Activated T-helper 1 cell treated with Interleukin-2 at 50 U/mL for 16 hours (primary cell): ENCODE measurements around the gene TRHDE.

Source experiments
- DNase-seq: peaks from one replicate; pipeline ENCODE4 v3.0.0-alpha.2; 2020; ENCODE audit warnings: low read depth

Gene TRHDE

GRCh38 chr12:72273499-72273837, 1.3 kb downstream of the TRHDE start:
- DNase-seq: no peak

DNA sequence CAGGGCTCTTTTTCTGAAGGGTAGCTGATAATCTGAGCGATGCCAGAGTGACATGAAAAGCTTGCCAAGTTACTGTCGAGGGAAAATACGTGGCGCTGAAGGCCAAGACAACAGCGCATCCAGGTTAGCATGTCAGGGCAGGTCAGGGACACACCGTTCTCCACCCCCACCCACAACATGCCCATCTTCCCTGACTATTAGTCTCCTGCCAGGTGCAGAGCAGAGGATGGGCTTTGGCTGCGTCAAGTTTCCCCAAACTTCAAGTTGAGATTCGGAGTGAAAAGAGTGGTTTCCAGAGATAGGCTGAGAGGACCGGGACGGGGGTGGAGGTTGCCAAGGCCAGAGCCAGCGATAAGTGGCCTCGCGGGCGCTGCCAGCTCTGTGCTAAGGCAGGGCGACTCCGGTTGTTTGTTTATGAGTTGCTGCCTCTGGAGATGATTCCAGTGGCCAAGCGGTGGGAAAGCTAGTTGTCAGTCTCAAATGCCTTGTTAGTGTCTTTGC, 1.7 kb downstream of the TRHDE start:
- DNase-seq: no peak

GRCh38 chr12:72274931-72275330, 2.8 kb downstream of the TRHDE start:
- DNase-seq: no peak

DNA sequence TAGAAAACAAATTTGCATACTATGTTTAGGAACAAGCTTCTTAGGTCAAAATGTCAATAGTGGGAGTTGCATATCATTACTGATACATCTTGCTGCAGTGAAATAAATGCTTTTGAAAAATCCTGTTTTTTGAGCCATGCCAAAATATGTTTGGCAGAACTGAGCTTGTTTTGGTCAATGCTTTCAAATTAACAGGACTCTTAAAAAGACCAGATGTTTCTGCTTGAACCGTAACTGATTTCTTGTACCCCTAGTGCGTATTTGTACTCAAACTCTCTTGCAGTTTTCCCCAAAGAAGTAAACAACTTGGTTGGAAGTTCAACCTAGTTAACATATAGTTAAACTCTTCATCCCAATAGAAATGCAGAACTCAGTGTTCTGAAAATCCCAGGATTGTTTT, 3.4 kb downstream of the TRHDE start:
- no peak for DNase-seq

DNA sequence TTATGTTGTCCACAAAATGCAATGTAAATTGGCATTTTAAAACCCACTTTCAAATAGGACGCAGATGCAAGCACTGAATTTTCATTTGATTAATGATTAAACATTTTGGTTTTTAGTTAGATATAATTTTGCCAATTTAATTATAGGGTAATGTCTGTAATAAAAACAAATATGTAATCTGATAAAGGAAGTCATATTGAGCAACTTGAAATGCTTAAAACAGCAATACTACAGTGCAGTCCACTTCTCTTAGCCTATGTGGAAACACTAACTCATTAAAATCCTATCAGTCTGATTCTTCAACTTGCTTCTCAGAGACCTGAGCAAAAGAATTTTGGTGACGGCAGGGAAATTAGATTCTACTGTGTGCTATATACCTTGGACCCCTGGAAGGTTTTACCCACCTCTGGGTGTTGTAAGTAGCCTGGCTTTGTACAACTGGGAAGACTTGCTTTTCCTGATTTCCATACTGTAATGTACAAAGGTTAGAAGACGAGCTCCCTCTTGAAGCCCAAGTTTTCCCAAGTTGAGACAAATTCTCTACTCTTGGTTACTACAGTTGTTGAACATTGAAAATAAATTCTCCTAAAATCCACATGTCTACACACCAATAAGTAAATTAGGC, 4.1 kb downstream of the TRHDE start:
- DNase-seq: no peak

DNA sequence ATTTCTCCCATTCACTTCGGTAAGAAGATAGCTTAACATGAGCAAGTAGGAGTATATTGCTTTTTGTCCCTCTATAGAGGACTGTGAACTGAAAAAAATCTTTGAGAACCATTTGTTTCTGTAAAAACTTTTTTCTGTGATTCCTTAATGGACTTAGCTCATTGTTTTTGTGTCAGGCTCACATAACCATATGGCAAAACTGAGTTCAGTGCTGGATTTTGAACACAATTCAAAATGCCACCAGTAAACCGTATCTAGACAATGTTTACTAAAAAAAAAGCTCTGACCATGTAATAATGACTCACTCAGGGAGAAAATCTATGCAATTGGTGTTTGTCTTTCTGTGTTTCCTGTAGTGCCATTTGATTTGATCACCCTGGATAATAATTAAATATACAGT, 5.2 kb downstream of the TRHDE start:
- DNase-seq: no peak

- no peak for DNase-seq
Observed at GRCh38 chr12:72278894-72279293, 6.7 kb downstream of the TRHDE start.

- DNase-seq: no peak
Observed at GRCh38 chr12:72281126-72281525, 9.0 kb downstream of the TRHDE start.

DNA sequence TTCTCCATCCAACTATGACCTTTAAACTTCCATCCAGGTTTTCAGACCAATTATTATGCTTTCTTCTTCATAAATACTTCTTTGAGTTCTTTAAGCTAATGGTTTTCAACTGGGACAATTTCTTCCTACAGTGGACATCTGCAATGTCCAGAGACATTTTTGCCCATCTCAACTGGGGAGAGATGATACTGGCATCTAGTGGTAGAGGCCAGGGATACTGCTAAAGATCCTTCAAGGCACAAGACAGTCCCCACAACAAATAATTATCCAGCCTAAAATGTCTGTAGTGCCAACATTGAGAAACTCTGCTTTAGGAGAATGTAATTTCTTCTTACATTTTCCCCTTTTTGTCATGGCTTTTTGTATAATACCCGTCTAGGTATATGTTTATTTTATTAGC, 10.6 kb downstream of the TRHDE start:
- DNase-seq: no peak

GRCh38 chr12:72285861-72286260, 13.7 kb downstream of the TRHDE start:
- no peak for DNase-seq

DNA sequence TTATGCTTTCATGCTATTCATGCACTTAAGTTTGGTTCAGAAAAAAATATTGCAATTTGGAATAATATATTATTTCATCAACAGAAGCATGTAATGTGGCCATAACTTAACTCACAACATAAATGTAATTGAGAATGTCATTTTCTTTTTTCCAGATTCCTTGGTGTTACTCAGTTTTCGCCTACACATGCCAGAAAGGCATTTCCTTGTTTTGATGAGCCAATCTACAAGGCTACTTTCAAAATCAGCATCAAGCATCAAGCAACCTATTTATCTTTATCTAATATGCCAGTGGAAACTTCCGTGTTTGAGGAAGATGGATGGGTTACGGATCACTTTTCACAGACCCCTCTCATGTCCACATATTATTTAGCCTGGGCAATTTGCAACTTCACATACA, 14.4 kb downstream of the TRHDE start:
- no peak for DNase-seq

- DNase-seq: no peak
Observed at GRCh38 chr12:72288436-72288835, 16.3 kb downstream of the TRHDE start.

DNA sequence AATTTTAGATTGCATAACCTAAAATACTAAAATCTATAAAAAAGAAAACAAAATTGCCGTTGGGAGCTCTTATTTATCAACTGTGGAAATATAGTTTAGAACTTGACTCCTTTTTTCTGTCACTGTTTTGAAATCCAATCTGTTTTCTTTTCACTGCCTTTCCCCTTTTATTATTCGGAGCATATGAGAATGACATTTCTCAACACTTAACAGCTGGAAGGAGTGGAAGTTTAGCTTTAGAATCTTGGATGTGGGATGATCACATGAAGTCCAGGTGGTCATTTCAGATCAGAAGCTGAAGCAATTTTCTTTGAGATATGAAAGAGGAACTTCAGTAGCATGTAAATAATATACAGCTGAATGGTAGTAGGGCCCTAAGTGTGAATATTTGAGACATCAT, 16.7 kb downstream of the TRHDE start:
- DNase-seq: no peak

GRCh38 chr12:72289633-72290032, 17.5 kb downstream of the TRHDE start:
- DNase-seq: no peak

GRCh38 chr12:72291175-72291574, 19.0 kb downstream of the TRHDE start:
- DNase-seq: no peak

GRCh38 chr12:72293701-72294100, 21.5 kb downstream of the TRHDE start:
- DNase-seq: no peak

DNA sequence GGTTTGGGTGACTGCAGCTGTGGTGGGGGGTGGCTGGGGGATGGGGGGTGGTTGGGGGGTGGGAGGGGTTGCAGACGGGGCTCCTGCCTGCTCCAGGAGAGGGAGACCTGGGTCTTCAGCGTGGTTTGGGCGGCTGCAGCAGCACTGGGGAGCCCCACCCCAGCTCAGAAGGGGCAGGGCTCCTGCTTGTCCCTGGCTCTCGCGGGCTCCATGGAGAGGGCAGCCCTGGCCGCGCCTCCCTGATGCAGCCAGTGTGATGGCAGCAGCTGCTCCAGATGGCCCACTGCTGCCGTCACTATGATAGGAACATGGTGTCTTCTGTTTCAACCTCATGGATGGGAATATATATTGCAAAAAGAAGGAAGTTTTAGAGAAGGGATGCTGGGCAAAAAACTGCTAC, 22.9 kb downstream of the TRHDE start:
- no peak for DNase-seq

DNA sequence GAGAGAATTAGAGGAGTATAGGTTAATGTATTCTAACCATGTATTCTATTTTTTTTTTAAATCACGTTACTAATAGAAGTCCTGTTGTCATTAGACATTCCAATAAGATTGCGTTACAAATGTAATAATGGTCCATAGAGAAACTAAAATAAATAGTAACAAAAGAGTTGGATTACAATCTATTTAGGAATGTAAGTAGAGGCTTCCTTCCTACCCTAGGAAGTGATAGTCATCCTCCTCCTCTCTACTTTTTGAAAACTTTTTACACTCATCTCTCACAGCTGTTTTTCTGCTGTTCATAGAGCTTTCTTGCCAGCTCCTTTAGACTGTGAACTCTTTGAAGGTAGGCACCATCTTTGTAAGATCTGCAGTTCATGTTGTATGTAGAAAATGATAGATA, 23.6 kb downstream of the TRHDE start:
- no peak for DNase-seq

- no peak for DNase-seq
Observed at GRCh38 chr12:72296389-72296788, 24.2 kb downstream of the TRHDE start.

- DNase-seq: no peak
Observed at GRCh38 chr12:72297666-72298065, 25.5 kb downstream of the TRHDE start.

DNA sequence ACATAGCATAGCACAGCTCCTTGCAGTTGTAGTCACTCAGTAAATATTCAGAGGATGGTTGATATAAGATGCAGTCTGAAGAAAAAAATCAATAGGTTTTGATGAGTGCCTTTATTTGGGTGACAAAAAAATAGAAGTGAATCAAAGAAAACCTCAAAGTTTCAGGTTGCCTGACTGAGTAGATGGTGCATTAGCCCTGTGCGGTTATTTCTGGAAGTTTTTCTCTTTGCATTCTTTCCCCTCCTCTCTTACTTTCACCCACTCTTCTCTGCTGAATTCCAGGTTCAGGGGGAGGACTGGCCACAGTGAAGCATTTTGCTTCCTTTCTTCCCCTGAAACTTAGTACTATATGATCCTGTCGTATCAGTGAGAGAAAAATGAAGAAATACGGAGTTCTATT, 28.6 kb downstream of the TRHDE start:
- DNase-seq: no peak

DNA sequence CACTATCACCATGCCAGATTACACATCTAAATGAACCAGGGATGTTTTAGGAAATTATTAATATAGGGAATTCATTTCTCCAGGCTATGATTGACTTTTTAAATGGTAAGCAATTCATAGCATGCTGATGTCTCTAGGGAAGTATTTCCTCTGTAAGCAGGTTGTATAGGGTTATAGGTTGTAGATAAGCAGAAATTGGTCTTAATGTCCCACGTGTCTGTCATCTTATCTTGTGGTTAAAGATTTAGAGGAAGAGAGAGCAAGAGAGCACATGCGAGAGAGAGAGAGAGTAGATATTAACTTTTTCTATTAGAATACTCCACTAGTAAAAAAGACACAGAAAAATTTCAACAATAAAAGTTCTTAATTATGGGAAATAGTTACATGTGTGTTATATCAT, 32.6 kb downstream of the TRHDE start:
- DNase-seq: no peak

GRCh38 chr12:72307229-72307628, 35.1 kb downstream of the TRHDE start:
- no peak for DNase-seq

DNA sequence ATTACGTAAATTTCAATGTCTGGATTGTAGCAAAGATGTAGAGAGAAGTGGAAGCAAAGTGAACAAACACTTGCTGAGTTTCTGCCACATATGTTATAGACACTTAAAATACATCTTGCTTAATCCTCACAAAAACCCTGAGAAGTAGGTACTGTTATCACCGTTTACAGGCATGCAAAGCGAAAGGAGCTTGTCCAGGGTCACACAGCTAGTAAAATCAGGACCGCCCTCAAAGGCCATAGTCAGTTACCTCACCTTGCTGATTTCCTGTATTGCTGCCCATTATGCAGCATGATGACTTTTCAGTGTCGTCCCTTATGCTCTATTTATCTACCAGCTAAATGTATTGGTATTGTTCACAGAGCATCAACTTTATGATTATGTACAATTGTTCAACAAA, 39.8 kb downstream of the TRHDE start:
- DNase-seq: no peak

DNA sequence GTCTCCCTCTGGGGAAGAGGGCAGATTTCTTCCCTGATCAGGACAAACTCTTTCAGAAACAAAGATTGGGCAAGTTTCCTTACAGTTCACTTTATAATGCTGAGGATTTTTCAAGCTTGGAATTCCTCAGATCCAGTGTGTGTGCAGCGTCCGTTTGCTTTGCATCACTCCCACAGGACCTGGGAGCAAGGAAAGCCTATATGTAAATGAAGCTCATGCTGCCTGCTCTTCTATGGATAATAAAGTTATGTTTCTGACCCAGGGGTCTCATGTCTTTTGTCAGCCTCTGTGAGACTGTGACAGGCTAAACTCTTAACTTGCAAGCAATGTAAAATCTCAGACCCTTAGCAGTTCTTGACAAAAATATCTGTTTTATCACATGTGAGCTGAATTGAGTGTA, 41.6 kb downstream of the TRHDE start:
- no peak for DNase-seq
